ENCODE results near the gene ATR.
"Not testable (repeated sequence)": the region's sequence is repeated elsewhere in the genome, so short reads cannot be mapped to it uniquely, and the experiment has no call there.

The ATR gene

GRCh38 chr3:142592268-142592667 is 13.7 kb upstream of the ATR start:
- DNase-seq: not testable (repeated sequence)

GRCh38 chr3:142588703-142589102 is 10.2 kb upstream of the ATR start:
- no peak for DNase-seq

GRCh38 chr3:142586803-142587406 is 8.4 kb upstream of the ATR start:
- DNase-seq: peak; percentile 37

GRCh38 chr3:142581070-142581469 is 2.5 kb upstream of the ATR start:
- DNase-seq: not testable (repeated sequence)

- no peak for DNase-seq
Measured at GRCh38 chr3:142580061-142580423, 1.5 kb upstream of the ATR start.

- DNase-seq: no peak
Measured at GRCh38 chr3:142577696-142578328, 721 bp downstream of the ATR start.

- no peak for DNase-seq
Measured at GRCh38 chr3:142576792-142577191, 1.7 kb downstream of the ATR start.

GRCh38 chr3:142574665-142575064 is 3.9 kb downstream of the ATR start:
- DNase-seq: no peak

- DNase-seq: not testable (repeated sequence)
Measured at GRCh38 chr3:142574223-142574622, 4.3 kb downstream of the ATR start.

- not testable (repeated sequence) for DNase-seq
Measured at GRCh38 chr3:142569422-142569821, 9.1 kb downstream of the ATR start.

GRCh38 chr3:142568393-142569017 is 10.0 kb downstream of the ATR start:
- no peak for DNase-seq

- DNase-seq: peak; percentile 66
Measured at GRCh38 chr3:142566096-142566495, 12.4 kb downstream of the ATR start.

GRCh38 chr3:142563496-142563997 is 15.0 kb downstream of the ATR start:
- DNase-seq: no peak

GRCh38 chr3:142560118-142560517 is 18.4 kb downstream of the ATR start:
- no peak for DNase-seq

- DNase-seq: no peak
Measured at GRCh38 chr3:142553741-142554140, 24.8 kb downstream of the ATR start.

- DNase-seq: not testable (repeated sequence)
Measured at GRCh38 chr3:142552579-142552978, 26.0 kb downstream of the ATR start.

- no peak for DNase-seq
Measured at GRCh38 chr3:142549986-142550385, 28.5 kb downstream of the ATR start.

- no peak for DNase-seq
Measured at GRCh38 chr3:142543307-142543706, 35.2 kb downstream of the ATR start.

GRCh38 chr3:142542054-142542453 is 36.5 kb downstream of the ATR start:
- DNase-seq: no peak

GRCh38 chr3:142536519-142536918 is 42.0 kb downstream of the ATR start:
- no peak for DNase-seq

GRCh38 chr3:142534543-142534942 is 44.0 kb downstream of the ATR start:
- DNase-seq: no peak

- DNase-seq: no peak
Measured at GRCh38 chr3:142530296-142530695, 48.2 kb downstream of the ATR start.

GRCh38 chr3:142523921-142524566 is 54.5 kb downstream of the ATR start:
- DNase-seq: no peak

- DNase-seq: no peak
Measured at GRCh38 chr3:142509079-142509478, 69.5 kb downstream of the ATR start.

Data from NCI-H524 treated with DMSO at 0.1 percent for 48 hours (cell line).